ENCODE results near the gene FAM227B.
"Not testable (repeated sequence)": the region's sequence is repeated elsewhere in the genome, so short reads cannot be mapped to it uniquely, and the experiment has no call there.

- TF ChIP-seq POLR2A (IDR thresholded peaks at IDR 0.05); POLR2AphosphoS5 (IDR thresholded peaks at IDR 0.05; ENCODE audit: insufficient read depth in 1 of 2, low read depth in 1 of 2): not testable (repeated sequence)
Observed at GRCh38 chr15:49612240-49612639, 8.4 kb downstream of the FAM227B start.

All from vagina (tissue), 2 donors.